HepG2 (cell line): ENCODE measurements around the gene IQGAP2. TPM values are rescaled to one million over a fixed set of nuclear protein-coding genes. Genes with fewer than 3 reads are reported as not detected.

Experiments used
- JDP2 ChIP-seq: sonication (generic); formaldehyde crosslinking; IDR thresholded peaks from 2 replicates; pipeline ENCODE4 v1.8.1; 2022; ENCODE audit warnings: missing genetic modification reagents, borderline replicate concordance
- NR3C1 ChIP-seq: sonication (generic); formaldehyde crosslinking; IDR thresholded peaks from 2 replicates; pipeline ENCODE4 v1.4.0; 2020; ENCODE audit warnings: missing genetic modification reagents
- SMAD1 ChIP-seq: sonication (generic); formaldehyde crosslinking; IDR thresholded peaks from 2 replicates; pipeline ENCODE4 v1.4.0; 2020; ENCODE audit warnings: missing genetic modification reagents, low read depth, mild to moderate bottlenecking, borderline replicate concordance
- ZC3H4 ChIP-seq: sonication (generic); formaldehyde crosslinking; IDR thresholded peaks from 2 replicates; pipeline ENCODE4 v1.4.0; 2020; ENCODE audit warnings: missing genetic modification reagents, borderline replicate concordance
- ZMYM3 ChIP-seq: sonication (generic); formaldehyde crosslinking; IDR thresholded peaks from 2 replicates; pipeline ENCODE4 v1.5.1; 2020; ENCODE audit warnings: mild to moderate bottlenecking, missing genetic modification reagents
- ZNF205 ChIP-seq: IDR thresholded peaks from 2 replicates; pipeline ENCODE4 v1.6.1; 2018; ENCODE audit warnings: missing biosample characterization, missing genetic modification reagents
- polyA plus RNA-seq, 8 experiments: library from polyadenylated mRNA; depleted of rRNA in 3 of 8; stranded (reverse) in 7 of 8; unstranded in 1 of 8; fragments of >200 nt; fragmentation: Illumina TruSeq in 4 of 8; extraction: Trizol in 4 of 8; gene quantifications; 2 replicates each; pipeline versions ENCODE4 v1.2.1 to v1.2.3, GENCODE V29; 2011 to 2016; ENCODE audit warnings: low read depth in 4 of 8, missing spikeins in 1 of 8, mixed read lengths in 1 of 8; ENCODE audit not compliant: insufficient read depth in 1 of 8
- total RNA-seq, 5 experiments: library from RNA; depleted of rRNA; stranded (reverse); fragments of >200 nt; fragmentation: Illumina TruSeq; extraction: Trizol; gene quantifications; 2 replicates each; pipeline ENCODE4 v1.2.3, GENCODE V29; 2016; ENCODE audit warnings: low read depth in 1 of 5
- TF ChIP-seq, protein P1 (sequence below): sonication (generic); formaldehyde crosslinking; IDR thresholded peaks from 2 replicates; pipeline ENCODE4 v1.5.1; 2020; ENCODE audit warnings: mild to moderate bottlenecking, missing genetic modification reagents, moderate library complexity
- TF ChIP-seq, protein P2 (sequence below): sonication (generic); formaldehyde crosslinking; IDR thresholded peaks from 2 replicates; pipeline ENCODE4 v1.5.0; 2020; ENCODE audit warnings: missing genetic modification reagents
- TF ChIP-seq, protein P3 (sequence below): sonication (generic); formaldehyde crosslinking; IDR thresholded peaks from 2 replicates; pipeline ENCODE4 v1.5.1; 2020; ENCODE audit warnings: missing genetic modification reagents, mild to moderate bottlenecking, borderline replicate concordance
- TF ChIP-seq, protein P4 (sequence below): sonication (generic); formaldehyde crosslinking; IDR thresholded peaks from 2 replicates; pipeline ENCODE4 v1.4.0; 2020; ENCODE audit warnings: missing genetic modification reagents
- TF ChIP-seq, protein P5 (sequence below), 2 experiments: sonication (generic) in 1 of 2; formaldehyde crosslinking in 1 of 2; IDR thresholded peaks; 2 replicates each; pipeline versions ENCODE4 v1.4.0 to v1.6.1; 2016 to 2020; ENCODE audit warnings: borderline replicate concordance in 1 of 2, low read depth in 1 of 2, mild to moderate bottlenecking in 1 of 2, missing genetic modification reagents in 1 of 2
- TF ChIP-seq, protein P6 (sequence below): sonication (generic); formaldehyde crosslinking; IDR thresholded peaks from 2 replicates; pipeline ENCODE4 v1.4.0; 2020; ENCODE audit warnings: low read depth, mild to moderate bottlenecking, missing genetic modification reagents

The IQGAP2 gene
- total and polyA plus RNA-seq, 2 of the 13 experiments (the other 11 are each of a cell fraction or from before 2014, with no cell fraction given): 35.2 to 83.3 TPM

DNA sequence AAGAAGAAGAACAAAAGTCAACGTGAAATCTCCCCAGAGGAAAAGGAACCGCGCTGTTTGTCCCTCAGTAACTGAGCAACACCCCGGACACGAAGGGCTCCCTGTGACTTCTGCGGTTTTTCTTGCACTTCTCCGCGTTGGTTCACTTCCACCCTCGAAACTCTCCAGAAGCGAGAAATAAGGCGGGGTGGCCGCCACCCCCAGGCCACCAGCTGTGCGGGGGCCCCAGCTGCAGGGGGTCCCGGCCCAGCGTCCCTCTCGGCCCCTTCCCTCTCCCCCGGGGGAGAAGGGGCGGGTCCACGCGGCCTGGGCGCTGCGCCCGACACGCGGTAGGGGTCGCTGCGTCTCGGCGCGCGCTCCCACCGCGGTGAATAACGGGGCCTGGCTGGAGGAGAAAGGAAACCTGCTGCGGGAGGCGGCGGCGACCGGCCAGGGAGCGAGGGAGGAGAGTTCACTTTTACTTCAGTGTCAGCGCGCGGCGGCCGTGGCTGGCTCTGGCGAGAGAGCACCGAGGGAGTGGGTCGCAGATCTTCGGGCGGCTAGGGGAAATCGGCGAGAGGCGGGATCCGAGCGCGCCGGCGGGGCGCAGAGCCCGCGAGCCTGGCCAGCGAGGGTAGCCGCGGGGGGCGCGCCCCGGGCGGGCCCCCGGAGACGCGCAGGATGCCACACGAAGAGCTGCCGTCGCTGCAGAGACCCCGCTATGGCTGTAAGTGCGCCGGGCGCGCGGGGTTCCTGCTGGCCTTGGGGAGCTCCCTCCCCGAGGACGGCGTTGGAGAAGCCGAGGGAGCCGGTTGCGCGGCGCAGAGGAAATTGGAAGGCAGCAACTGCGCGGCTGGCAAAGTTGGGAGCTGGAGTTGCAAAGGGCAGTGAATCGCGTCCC is at the start of gene IQGAP2 (continued):
- TF ChIP-seq, protein P1, sequence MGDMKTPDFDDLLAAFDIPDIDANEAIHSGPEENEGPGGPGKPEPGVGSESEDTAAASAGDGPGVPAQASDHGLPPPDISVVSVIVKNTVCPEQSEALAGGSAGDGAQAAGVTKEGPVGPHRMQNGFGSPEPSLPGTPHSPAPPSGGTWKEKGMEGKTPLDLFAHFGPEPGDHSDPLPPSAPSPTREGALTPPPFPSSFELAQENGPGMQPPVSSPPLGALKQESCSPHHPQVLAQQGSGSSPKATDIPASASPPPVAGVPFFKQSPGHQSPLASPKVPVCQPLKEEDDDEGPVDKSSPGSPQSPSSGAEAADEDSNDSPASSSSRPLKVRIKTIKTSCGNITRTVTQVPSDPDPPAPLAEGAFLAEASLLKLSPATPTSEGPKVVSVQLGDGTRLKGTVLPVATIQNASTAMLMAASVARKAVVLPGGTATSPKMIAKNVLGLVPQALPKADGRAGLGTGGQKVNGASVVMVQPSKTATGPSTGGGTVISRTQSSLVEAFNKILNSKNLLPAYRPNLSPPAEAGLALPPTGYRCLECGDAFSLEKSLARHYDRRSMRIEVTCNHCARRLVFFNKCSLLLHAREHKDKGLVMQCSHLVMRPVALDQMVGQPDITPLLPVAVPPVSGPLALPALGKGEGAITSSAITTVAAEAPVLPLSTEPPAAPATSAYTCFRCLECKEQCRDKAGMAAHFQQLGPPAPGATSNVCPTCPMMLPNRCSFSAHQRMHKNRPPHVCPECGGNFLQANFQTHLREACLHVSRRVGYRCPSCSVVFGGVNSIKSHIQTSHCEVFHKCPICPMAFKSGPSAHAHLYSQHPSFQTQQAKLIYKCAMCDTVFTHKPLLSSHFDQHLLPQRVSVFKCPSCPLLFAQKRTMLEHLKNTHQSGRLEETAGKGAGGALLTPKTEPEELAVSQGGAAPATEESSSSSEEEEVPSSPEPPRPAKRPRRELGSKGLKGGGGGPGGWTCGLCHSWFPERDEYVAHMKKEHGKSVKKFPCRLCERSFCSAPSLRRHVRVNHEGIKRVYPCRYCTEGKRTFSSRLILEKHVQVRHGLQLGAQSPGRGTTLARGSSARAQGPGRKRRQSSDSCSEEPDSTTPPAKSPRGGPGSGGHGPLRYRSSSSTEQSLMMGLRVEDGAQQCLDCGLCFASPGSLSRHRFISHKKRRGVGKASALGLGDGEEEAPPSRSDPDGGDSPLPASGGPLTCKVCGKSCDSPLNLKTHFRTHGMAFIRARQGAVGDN (CRISPR knock-in tag): peak; percentile 81
- TF ChIP-seq ZMYM3: peak; percentile 62
- TF ChIP-seq ZNF205 (CRISPR knock-in tag): no peak
- TF ChIP-seq, protein P2, sequence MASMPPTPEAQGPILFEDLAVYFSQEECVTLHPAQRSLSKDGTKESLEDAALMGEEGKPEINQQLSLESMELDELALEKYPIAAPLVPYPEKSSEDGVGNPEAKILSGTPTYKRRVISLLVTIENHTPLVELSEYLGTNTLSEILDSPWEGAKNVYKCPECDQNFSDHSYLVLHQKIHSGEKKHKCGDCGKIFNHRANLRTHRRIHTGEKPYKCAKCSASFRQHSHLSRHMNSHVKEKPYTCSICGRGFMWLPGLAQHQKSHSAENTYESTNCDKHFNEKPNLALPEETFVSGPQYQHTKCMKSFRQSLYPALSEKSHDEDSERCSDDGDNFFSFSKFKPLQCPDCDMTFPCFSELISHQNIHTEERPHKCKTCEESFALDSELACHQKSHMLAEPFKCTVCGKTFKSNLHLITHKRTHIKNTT: no peak
- TF ChIP-seq NR3C1: no peak
- no peak for TF ChIP-seq JDP2 (CRISPR knock-in tag)
- TF ChIP-seq, protein P3, sequence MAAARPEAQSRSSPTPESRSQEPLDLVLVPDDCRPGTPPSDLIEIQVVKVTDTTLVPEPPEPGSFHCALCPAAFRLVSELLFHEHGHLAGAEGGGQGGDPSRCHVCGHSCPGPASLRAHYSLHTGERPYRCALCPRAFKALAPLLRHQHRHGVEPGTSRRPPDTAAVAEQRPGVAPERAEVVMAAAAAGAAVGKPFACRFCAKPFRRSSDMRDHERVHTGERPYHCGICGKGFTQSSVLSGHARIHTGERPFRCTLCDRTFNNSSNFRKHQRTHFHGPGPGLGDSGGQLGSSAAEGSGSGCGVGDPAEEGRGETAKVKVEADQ (CRISPR knock-in tag): no peak
- TF ChIP-seq SMAD1: no peak; the same call in 1 of the 2 replicates
- TF ChIP-seq, protein P4, sequence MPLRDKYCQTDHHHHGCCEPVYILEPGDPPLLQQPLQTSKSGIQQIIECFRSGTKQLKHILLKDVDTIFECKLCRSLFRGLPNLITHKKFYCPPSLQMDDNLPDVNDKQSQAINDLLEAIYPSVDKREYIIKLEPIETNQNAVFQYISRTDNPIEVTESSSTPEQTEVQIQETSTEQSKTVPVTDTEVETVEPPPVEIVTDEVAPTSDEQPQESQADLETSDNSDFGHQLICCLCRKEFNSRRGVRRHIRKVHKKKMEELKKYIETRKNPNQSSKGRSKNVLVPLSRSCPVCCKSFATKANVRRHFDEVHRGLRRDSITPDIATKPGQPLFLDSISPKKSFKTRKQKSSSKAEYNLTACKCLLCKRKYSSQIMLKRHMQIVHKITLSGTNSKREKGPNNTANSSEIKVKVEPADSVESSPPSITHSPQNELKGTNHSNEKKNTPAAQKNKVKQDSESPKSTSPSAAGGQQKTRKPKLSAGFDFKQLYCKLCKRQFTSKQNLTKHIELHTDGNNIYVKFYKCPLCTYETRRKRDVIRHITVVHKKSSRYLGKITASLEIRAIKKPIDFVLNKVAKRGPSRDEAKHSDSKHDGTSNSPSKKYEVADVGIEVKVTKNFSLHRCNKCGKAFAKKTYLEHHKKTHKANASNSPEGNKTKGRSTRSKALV (CRISPR knock-in tag): peak; percentile 73; the same call in 1 of the 2 replicates
- TF ChIP-seq, protein P5, sequence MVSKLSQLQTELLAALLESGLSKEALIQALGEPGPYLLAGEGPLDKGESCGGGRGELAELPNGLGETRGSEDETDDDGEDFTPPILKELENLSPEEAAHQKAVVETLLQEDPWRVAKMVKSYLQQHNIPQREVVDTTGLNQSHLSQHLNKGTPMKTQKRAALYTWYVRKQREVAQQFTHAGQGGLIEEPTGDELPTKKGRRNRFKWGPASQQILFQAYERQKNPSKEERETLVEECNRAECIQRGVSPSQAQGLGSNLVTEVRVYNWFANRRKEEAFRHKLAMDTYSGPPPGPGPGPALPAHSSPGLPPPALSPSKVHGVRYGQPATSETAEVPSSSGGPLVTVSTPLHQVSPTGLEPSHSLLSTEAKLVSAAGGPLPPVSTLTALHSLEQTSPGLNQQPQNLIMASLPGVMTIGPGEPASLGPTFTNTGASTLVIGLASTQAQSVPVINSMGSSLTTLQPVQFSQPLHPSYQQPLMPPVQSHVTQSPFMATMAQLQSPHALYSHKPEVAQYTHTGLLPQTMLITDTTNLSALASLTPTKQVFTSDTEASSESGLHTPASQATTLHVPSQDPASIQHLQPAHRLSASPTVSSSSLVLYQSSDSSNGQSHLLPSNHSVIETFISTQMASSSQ (IDR thresholded peaks at IDR 0.05; ENCODE audit: low read depth): no peak
- TF ChIP-seq, protein P5 (CRISPR knock-in tag; IDR thresholded peaks at IDR 0.05; ENCODE audit: borderline replicate concordance): peak; percentile 55; the same call in 1 of the 2 replicates
- TF ChIP-seq, protein P6, sequence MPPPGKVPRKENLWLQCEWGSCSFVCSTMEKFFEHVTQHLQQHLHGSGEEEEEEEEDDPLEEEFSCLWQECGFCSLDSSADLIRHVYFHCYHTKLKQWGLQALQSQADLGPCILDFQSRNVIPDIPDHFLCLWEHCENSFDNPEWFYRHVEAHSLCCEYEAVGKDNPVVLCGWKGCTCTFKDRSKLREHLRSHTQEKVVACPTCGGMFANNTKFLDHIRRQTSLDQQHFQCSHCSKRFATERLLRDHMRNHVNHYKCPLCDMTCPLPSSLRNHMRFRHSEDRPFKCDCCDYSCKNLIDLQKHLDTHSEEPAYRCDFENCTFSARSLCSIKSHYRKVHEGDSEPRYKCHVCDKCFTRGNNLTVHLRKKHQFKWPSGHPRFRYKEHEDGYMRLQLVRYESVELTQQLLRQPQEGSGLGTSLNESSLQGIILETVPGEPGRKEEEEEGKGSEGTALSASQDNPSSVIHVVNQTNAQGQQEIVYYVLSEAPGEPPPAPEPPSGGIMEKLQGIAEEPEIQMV (CRISPR knock-in tag): peak; percentile 41; the same call in 1 of the 2 replicates
- no peak; the same call in 1 of the 2 replicates for TF ChIP-seq ZC3H4 (CRISPR knock-in tag)
